ENCODE results near the gene SUCNR1.
"Not testable (repeated sequence)": the region's sequence is repeated elsewhere in the genome, so short reads cannot be mapped to it uniquely, and the experiment has no call there.

SUCNR1 gene

GRCh38 chr3:151859905-151860304, 13.5 kb upstream of the SUCNR1 start:
- H3K4me1 Mint-ChIP-seq, result no peaks in the 10 kb centered on the region
- H3K27ac Mint-ChIP-seq, result no peak overlapping the region
- H3K27me3 Mint-ChIP-seq, result peaks cover 4% of the 10 kb centered on the region
- ATAC-seq (no peak), DNase-seq (no peak)
- H3K36me3 Mint-ChIP-seq (ENCODE audit: low read depth), result no peaks in the 10 kb centered on the region
- H3K4me3 Mint-ChIP-seq, result no peak overlapping the region
- H3K9me3 Mint-ChIP-seq, result no peaks in the 10 kb centered on the region

- H3K27ac Mint-ChIP-seq, result no peak overlapping the region
- H3K27me3 Mint-ChIP-seq, result no peaks in the 10 kb centered on the region
- no peak overlapping the region for H3K4me3 Mint-ChIP-seq
- H3K9me3 Mint-ChIP-seq, result peaks cover 5% of the 10 kb centered on the region
- DNase-seq, result no peak
- no peaks in the 10 kb centered on the region for H3K36me3 Mint-ChIP-seq (ENCODE audit: low read depth)
- no peak for ATAC-seq
- H3K4me1 Mint-ChIP-seq, result no peaks in the 10 kb centered on the region
Observed at GRCh38 chr3:151863611-151864010, 9.8 kb upstream of the SUCNR1 start.

GRCh38 chr3:151864423-151865101, 8.9 kb upstream of the SUCNR1 start:
- H3K36me3 Mint-ChIP-seq (ENCODE audit: low read depth), result no peaks in the 10 kb centered on the region
- no peaks in the 10 kb centered on the region for H3K27me3 Mint-ChIP-seq
- H3K4me3 Mint-ChIP-seq, result no peak overlapping the region
- ATAC-seq (no peak), DNase-seq (no peak)
- no peaks in the 10 kb centered on the region for H3K4me1 Mint-ChIP-seq
- no peak overlapping the region for H3K27ac Mint-ChIP-seq
- peaks cover 5% of the 10 kb centered on the region for H3K9me3 Mint-ChIP-seq

- Mint-ChIP-seq H3K9me3 (peaks cover 5% of the 10 kb centered on the region), H3K27me3 (no peaks in the 10 kb centered on the region), H3K36me3 (ENCODE audit: low read depth) (no peaks in the 10 kb centered on the region), H3K4me3 (no peak overlapping the region), H3K4me1 (peaks cover 10% of the 10 kb centered on the region), H3K27ac (no peak overlapping the region)
- no peak for ATAC-seq
- DNase-seq, result no peak
Observed at GRCh38 chr3:151866711-151867410, 6.6 kb upstream of the SUCNR1 start.

- Mint-ChIP-seq H3K27ac (no peak overlapping the region), H3K36me3 (ENCODE audit: low read depth) (no peaks in the 10 kb centered on the region), H3K4me3 (no peak overlapping the region), H3K27me3 (no peaks in the 10 kb centered on the region), H3K4me1 (peaks cover 15% of the 10 kb centered on the region), H3K9me3 (peaks cover 5% of the 10 kb centered on the region)
- DNase-seq (no peak), ATAC-seq (no peak)
Observed at GRCh38 chr3:151867666-151868065, 5.8 kb upstream of the SUCNR1 start.

- Mint-ChIP-seq H3K9me3 (peaks cover 5% of the 10 kb centered on the region), H3K4me3 (no peak overlapping the region), H3K27me3 (no peaks in the 10 kb centered on the region), H3K36me3 (ENCODE audit: low read depth) (no peaks in the 10 kb centered on the region), H3K4me1 (peaks cover 15% of the 10 kb centered on the region), H3K27ac (no peak overlapping the region)
- DNase-seq (no peak), ATAC-seq (no peak)
Observed at GRCh38 chr3:151869181-151869580, 4.3 kb upstream of the SUCNR1 start.

GRCh38 chr3:151871639-151872468, 1.6 kb upstream of the SUCNR1 start:
- no peaks in the 10 kb centered on the region for H3K9me3 Mint-ChIP-seq
- H3K27me3 Mint-ChIP-seq, result peaks cover 2% of the 10 kb centered on the region
- ATAC-seq, result peak; percentile 82
- no peaks in the 10 kb centered on the region for H3K36me3 Mint-ChIP-seq (ENCODE audit: low read depth)
- H3K27ac Mint-ChIP-seq, result peak overlapping the region; percentile 2
- peak overlapping the region; percentile 20 for H3K4me3 Mint-ChIP-seq
- no peak for DNase-seq
- H3K4me1 Mint-ChIP-seq, result peaks cover 20% of the 10 kb centered on the region

- H3K4me3 Mint-ChIP-seq; H3K9me3 Mint-ChIP-seq; H3K27me3 Mint-ChIP-seq; H3K27ac Mint-ChIP-seq; H3K36me3 Mint-ChIP-seq (ENCODE audit: low read depth); ATAC-seq; DNase-seq: not testable (repeated sequence)
- H3K4me1 Mint-ChIP-seq, result peaks cover 22% of the 10 kb centered on the region
Observed at GRCh38 chr3:151874079-151874478, 636 bp downstream of the SUCNR1 start.

- peaks cover 2% of the 10 kb centered on the region for H3K27me3 Mint-ChIP-seq
- H3K27ac Mint-ChIP-seq, result no peak overlapping the region
- no peak for ATAC-seq
- no peak for DNase-seq
- H3K36me3 Mint-ChIP-seq (ENCODE audit: low read depth), result no peaks in the 10 kb centered on the region
- no peak overlapping the region for H3K4me3 Mint-ChIP-seq
- no peaks in the 10 kb centered on the region for H3K9me3 Mint-ChIP-seq
- H3K4me1 Mint-ChIP-seq, result peaks cover 35% of the 10 kb centered on the region
Observed at GRCh38 chr3:151875759-151876158, 2.3 kb downstream of the SUCNR1 start.

- H3K36me3 Mint-ChIP-seq (ENCODE audit: low read depth), result no peaks in the 10 kb centered on the region
- H3K9me3 Mint-ChIP-seq, result no peaks in the 10 kb centered on the region
- no peak overlapping the region for H3K27ac Mint-ChIP-seq
- H3K27me3 Mint-ChIP-seq, result peaks cover 2% of the 10 kb centered on the region
- peaks cover 21% of the 10 kb centered on the region for H3K4me1 Mint-ChIP-seq
- ATAC-seq (no peak), DNase-seq (no peak)
- H3K4me3 Mint-ChIP-seq, result no peak overlapping the region
Observed at GRCh38 chr3:151877269-151877668, 3.8 kb downstream of the SUCNR1 start.

- H3K4me3 Mint-ChIP-seq, result no peak overlapping the region
- H3K27ac Mint-ChIP-seq, result no peak overlapping the region
- peaks cover 20% of the 10 kb centered on the region for H3K4me1 Mint-ChIP-seq
- no peaks in the 10 kb centered on the region for H3K9me3 Mint-ChIP-seq
- H3K36me3 Mint-ChIP-seq (ENCODE audit: low read depth), result no peaks in the 10 kb centered on the region
- ATAC-seq (no peak), DNase-seq (no peak)
- peaks cover 2% of the 10 kb centered on the region for H3K27me3 Mint-ChIP-seq
Observed at GRCh38 chr3:151878465-151878864, 5.0 kb downstream of the SUCNR1 start.

GRCh38 chr3:151879037-151879436, 5.6 kb downstream of the SUCNR1 start:
- no peak overlapping the region for H3K4me3 Mint-ChIP-seq
- peaks cover 2% of the 10 kb centered on the region for H3K27me3 Mint-ChIP-seq
- no peaks in the 10 kb centered on the region for H3K9me3 Mint-ChIP-seq
- DNase-seq (no peak), ATAC-seq (peak; percentile 87)
- peaks cover 20% of the 10 kb centered on the region for H3K4me1 Mint-ChIP-seq
- H3K27ac Mint-ChIP-seq, result no peak overlapping the region
- H3K36me3 Mint-ChIP-seq (ENCODE audit: low read depth), result no peaks in the 10 kb centered on the region

- DNase-seq (no peak), ATAC-seq (peak; percentile 68)
- H3K36me3 Mint-ChIP-seq (ENCODE audit: low read depth), result no peaks in the 10 kb centered on the region
- H3K27ac Mint-ChIP-seq, result peak overlapping the region; percentile 70
- H3K4me1 Mint-ChIP-seq, result peaks cover 20% of the 10 kb centered on the region
- H3K27me3 Mint-ChIP-seq, result peaks cover 2% of the 10 kb centered on the region
- H3K4me3 Mint-ChIP-seq, result peak overlapping the region; percentile 50
- H3K9me3 Mint-ChIP-seq, result no peaks in the 10 kb centered on the region
Observed at GRCh38 chr3:151879679-151880415, 6.4 kb downstream of the SUCNR1 start.

GRCh38 chr3:151880416-151880690, 6.9 kb downstream of the SUCNR1 start:
- Mint-ChIP-seq H3K4me1 (peaks cover 20% of the 10 kb centered on the region), H3K27ac (no peak overlapping the region), H3K9me3 (no peaks in the 10 kb centered on the region), H3K36me3 (ENCODE audit: low read depth) (no peaks in the 10 kb centered on the region), H3K4me3 (no peak overlapping the region), H3K27me3 (peaks cover 2% of the 10 kb centered on the region)
- ATAC-seq (no peak), DNase-seq (no peak)

All from activated naive CD8-positive, alpha-beta T cell treated with anti-CD3 and anti-CD28 coated beads, Interleukin-2, amount 50 U/mL, for 24 hours (primary cell).